HepG2 (cell line): ENCODE results near the gene LAPTM4A. TPM values are rescaled to one million over a fixed set of nuclear protein-coding genes. Genes with fewer than 3 reads are reported as not detected.

ENCODE experiments used
- AGO1 ChIP-seq: fragments of 200-400 bp; formaldehyde crosslinking; IDR thresholded peaks from 2 replicates; pipeline ENCODE4 v1.6.1; 2017; ENCODE audit warnings: mild to moderate bottlenecking, low read depth, low read length, moderate library complexity; ENCODE audit not compliant: poor library complexity, severe bottlenecking
- GLMP ChIP-seq: sonication (generic); formaldehyde crosslinking; IDR thresholded peaks from 2 replicates; pipeline ENCODE4 v1.9.0; 2021; ENCODE audit warnings: missing genetic modification reagents, mild to moderate bottlenecking, borderline replicate concordance
- GRHL1 ChIP-seq: sonication (generic); formaldehyde crosslinking; conservative IDR thresholded peaks from 2 replicates; pipeline ENCODE4 v1.8.0; 2022; ENCODE audit warnings: missing genetic modification reagents
- HMG20A ChIP-seq: IDR thresholded peaks from 2 replicates; pipeline ENCODE4 v1.6.1; 2016; ENCODE audit warnings: borderline replicate concordance
- IKZF1 ChIP-seq: fragments of 450-650 bp; IDR thresholded peaks from 2 replicates; pipeline ENCODE4 v1.7.1; 2016
- JARID2 ChIP-seq: sonication (generic); formaldehyde crosslinking; IDR thresholded peaks from 2 replicates; pipeline ENCODE4 v1.8.1; 2023; ENCODE audit warnings: missing genetic modification reagents, inconsistent platforms; ENCODE audit not compliant: insufficient replicate concordance
- NFAT5 ChIP-seq: sonication (generic); formaldehyde crosslinking; IDR thresholded peaks from 2 replicates; pipeline ENCODE4 v1.4.0; 2020; ENCODE audit warnings: missing genetic modification reagents
- RERE ChIP-seq: IDR thresholded peaks from 2 replicates; pipeline ENCODE4 v1.6.1; 2016; ENCODE audit warnings: low read depth, missing genetic modification reagents, missing compliant biosample characterization
- SNRNP70 ChIP-seq: fragments of 200-400 bp; formaldehyde crosslinking; IDR thresholded peaks from 2 replicates; pipeline ENCODE4 v1.6.1; 2017; ENCODE audit warnings: mild to moderate bottlenecking, low read depth, low read length, moderate library complexity
- SP1 ChIP-seq, 2 experiments: fragments of 450-650 bp in 1 of 2; sonication (generic) in 1 of 2; formaldehyde crosslinking in 1 of 2; IDR thresholded peaks; 2 replicates each; pipeline versions ENCODE4 v1.4.0 to v1.6.1; 2016 to 2020; ENCODE audit warnings: missing genetic modification reagents in 1 of 2
- THAP11 ChIP-seq: IDR thresholded peaks from 2 replicates; pipeline ENCODE4 v1.6.1; 2016; ENCODE audit warnings: missing biosample characterization, missing genetic modification reagents
- THRA ChIP-seq: sonication (generic); formaldehyde crosslinking; IDR thresholded peaks from 2 replicates; pipeline ENCODE4 v1.4.0; 2020; ENCODE audit warnings: missing genetic modification reagents, borderline replicate concordance
- ZNF33B ChIP-seq: sonication (generic); formaldehyde crosslinking; IDR thresholded peaks from 2 replicates; pipeline ENCODE4 v1.5.1; 2020; ENCODE audit warnings: mild to moderate bottlenecking, missing genetic modification reagents
- polyA plus RNA-seq, 8 experiments: library from polyadenylated mRNA; depleted of rRNA in 3 of 8; stranded (reverse) in 7 of 8; unstranded in 1 of 8; fragments of >200 nt; fragmentation: Illumina TruSeq in 4 of 8; extraction: Trizol in 4 of 8; gene quantifications; 2 replicates each; pipeline versions ENCODE4 v1.2.1 to v1.2.3, GENCODE V29; 2011 to 2016; ENCODE audit warnings: low read depth in 4 of 8, missing spikeins in 1 of 8, mixed read lengths in 1 of 8; ENCODE audit not compliant: insufficient read depth in 1 of 8
- total RNA-seq, 5 experiments: library from RNA; depleted of rRNA; stranded (reverse); fragments of >200 nt; fragmentation: Illumina TruSeq; extraction: Trizol; gene quantifications; 2 replicates each; pipeline ENCODE4 v1.2.3, GENCODE V29; 2016; ENCODE audit warnings: low read depth in 1 of 5

The LAPTM4A gene
- total and polyA plus RNA-seq, 2 of the 13 experiments (the other 11 are each of a cell fraction or from before 2014, with no cell fraction given), result 116 to 558 TPM

GRCh38 chr2:20013126-20013849 is 38.1 kb downstream of the LAPTM4A start (continued):
- TF ChIP-seq GRHL1 (CRISPR knock-in tag) (no peak), IKZF1 (no peak), RERE (CRISPR knock-in tag) (peak; percentile 20; the same call in 1 of the 2 replicates), SNRNP70 (no peak), THRA (CRISPR knock-in tag) (peak; percentile 80), JARID2 (CRISPR knock-in tag) (no peak), SP1 (IDR thresholded peaks at IDR 0.05) (no peak), SP1 (CRISPR knock-in tag; IDR thresholded peaks at IDR 0.05) (no peak), ZNF33B (CRISPR knock-in tag) (no peak), NFAT5 (no peak), GLMP (no peak), HMG20A (CRISPR knock-in tag) (0 out of 2 replicates have a peak, but pooled peaks have one; percentile 41), AGO1 (no peak), THAP11 (0 out of 2 replicates have a peak, but pooled peaks have one; percentile 5)
